Keratinocyte (primary cell): Measurements from ENCODE around the gene PALD1. TPM values are rescaled to one million over a fixed set of nuclear protein-coding genes. Genes with fewer than 3 reads are reported as not detected.

Experiments used
- DNase-seq: peaks from one replicate; pipeline ENCODE4 v3.0.0-alpha.2; 2011; ENCODE audit warnings: low read depth, missing footprints, low spot score
- FAIRE-seq: peaks from 2 replicates; lab custom pipeline; 2011; peaks lifted over from hg19 to GRCh38; lab: Jason Lieb, UNC
- H2AFZ ChIP-seq: 2 replicates; pipeline ENCODE4 v1.6.0; 2012; ENCODE audit warnings: low read length, control low read depth, inconsistent platforms; ENCODE audit not compliant: control insufficient read depth
- H3K27ac ChIP-seq: 2 replicates; pipeline ENCODE4 v1.5.1; 2011; ENCODE audit warnings: low read length; ENCODE audit not compliant: control insufficient read depth, insufficient read depth
- H3K27me3 ChIP-seq: 3 replicates; pipeline ENCODE4 v1.6.0; 2011; ENCODE audit warnings: low read length; ENCODE audit not compliant: control insufficient read depth, insufficient read depth; ENCODE audit errors: extremely low read depth
- H3K36me3 ChIP-seq, 2 experiments: 2 replicates in 1 of 2; 3 replicates in 1 of 2; pipeline ENCODE4 v1.5.1; 2011; ENCODE audit warnings: low read length in 2 of 2, mild to moderate bottlenecking in 1 of 2; ENCODE audit not compliant: control insufficient read depth in 2 of 2, insufficient read depth in 2 of 2; ENCODE audit errors: extremely low read depth in 1 of 2
- H3K4me1 ChIP-seq: 3 replicates; pipeline ENCODE4 v1.5.1; 2011; ENCODE audit warnings: low read length; ENCODE audit not compliant: control insufficient read depth, insufficient read depth; ENCODE audit errors: extremely low read depth
- H3K4me2 ChIP-seq: 3 replicates; pipeline ENCODE4 v1.6.0; 2011; ENCODE audit warnings: low read depth, low read length; ENCODE audit not compliant: control insufficient read depth, insufficient read depth; ENCODE audit errors: extremely low read depth
- H3K4me3 ChIP-seq, 3 experiments: fragments of 200-600 bp in 1 of 3; sonication (generic) in 1 of 3; 2 replicates in 2 of 3; 3 replicates in 1 of 3; pipeline ENCODE4 v1.5.1; 2011 to 2016; ENCODE audit warnings: low read length in 3 of 3, mild to moderate bottlenecking in 3 of 3, control low read depth in 2 of 3, inconsistent platforms in 1 of 3, low read depth in 1 of 3, mixed read lengths in 1 of 3, mixed run types in 1 of 3, moderate library complexity in 1 of 3; ENCODE audit not compliant: control insufficient read depth in 2 of 3, insufficient read depth in 2 of 3; ENCODE audit errors: extremely low read depth in 1 of 3
- H3K79me2 ChIP-seq: 2 replicates; pipeline ENCODE4 v1.6.0; 2012; ENCODE audit warnings: low read length; ENCODE audit not compliant: control insufficient read depth, insufficient read depth
- H3K9ac ChIP-seq: 3 replicates; pipeline ENCODE4 v1.6.0; 2011; ENCODE audit warnings: low read length; ENCODE audit not compliant: control insufficient read depth, insufficient read depth; ENCODE audit errors: extremely low read depth
- H3K9me1 ChIP-seq: 3 replicates; pipeline ENCODE4 v1.6.0; 2011; ENCODE audit warnings: low read length; ENCODE audit not compliant: control insufficient read depth, insufficient read depth; ENCODE audit errors: extremely low read depth
- H3K9me3 ChIP-seq: 2 replicates; pipeline ENCODE4 v1.5.1; 2012; ENCODE audit warnings: low read depth, low read length; ENCODE audit not compliant: control insufficient read depth
- H4K20me1 ChIP-seq: 3 replicates; pipeline ENCODE4 v1.6.0; 2011; ENCODE audit warnings: low read length; ENCODE audit not compliant: control insufficient read depth, insufficient read depth; ENCODE audit errors: extremely low read depth
- EZH2 ChIP-seq: IDR thresholded peaks from one replicate; pipeline ENCODE4 v1.6.1; 2012; ENCODE audit warnings: inconsistent platforms, mild to moderate bottlenecking, low read length, moderate library complexity
- dilution Hi-C: fragments of 300-500 bp; cut with MboI; formaldehyde crosslinking; loops from one replicate; pipeline ENCODE4 v1.7.0; 2020; ENCODE audit warnings: low sequenced_read_pairs; ENCODE audit not compliant: extremely low pct_ligation_motif_present
- polyA plus RNA-seq, 5 experiments: library from polyadenylated mRNA; depleted of rRNA in 3 of 5; stranded (reverse) in 3 of 5; stranded (forward) in 1 of 5; unstranded in 1 of 5; fragments of >200 nt; gene quantifications; 1 replicate in 1 of 5; 2 replicates in 3 of 5; 3 replicates in 1 of 5; pipeline versions ENCODE4 v1.2.1 to v1.2.3, GENCODE V29; 2011 to 2012; ENCODE audit warnings: missing spikeins in 2 of 5, low read depth in 1 of 5, low replicate concordance in 1 of 5
- TF ChIP-seq, protein P1 (sequence below), 3 experiments: IDR thresholded peaks in 1 of 3; conservative IDR thresholded peaks in 1 of 3; optimal IDR thresholded peaks in 1 of 3; 2 replicates in 2 of 3; 3 replicates in 1 of 3; pipeline versions ENCODE3 to v1.5.1; 2011; ENCODE audit warnings: low read length in 3 of 3, mild to moderate bottlenecking in 3 of 3, moderate library complexity in 2 of 3, control low read depth in 1 of 3, inconsistent platforms in 1 of 3; ENCODE audit not compliant: insufficient read depth in 2 of 3; ENCODE audit errors: extremely low read depth in 1 of 3

The PALD1 gene
- polyA plus RNA-seq, 1 donor (not counting 4 experiments of a cell fraction or from before 2014, with no cell fraction given), result 0.83 TPM

DNA sequence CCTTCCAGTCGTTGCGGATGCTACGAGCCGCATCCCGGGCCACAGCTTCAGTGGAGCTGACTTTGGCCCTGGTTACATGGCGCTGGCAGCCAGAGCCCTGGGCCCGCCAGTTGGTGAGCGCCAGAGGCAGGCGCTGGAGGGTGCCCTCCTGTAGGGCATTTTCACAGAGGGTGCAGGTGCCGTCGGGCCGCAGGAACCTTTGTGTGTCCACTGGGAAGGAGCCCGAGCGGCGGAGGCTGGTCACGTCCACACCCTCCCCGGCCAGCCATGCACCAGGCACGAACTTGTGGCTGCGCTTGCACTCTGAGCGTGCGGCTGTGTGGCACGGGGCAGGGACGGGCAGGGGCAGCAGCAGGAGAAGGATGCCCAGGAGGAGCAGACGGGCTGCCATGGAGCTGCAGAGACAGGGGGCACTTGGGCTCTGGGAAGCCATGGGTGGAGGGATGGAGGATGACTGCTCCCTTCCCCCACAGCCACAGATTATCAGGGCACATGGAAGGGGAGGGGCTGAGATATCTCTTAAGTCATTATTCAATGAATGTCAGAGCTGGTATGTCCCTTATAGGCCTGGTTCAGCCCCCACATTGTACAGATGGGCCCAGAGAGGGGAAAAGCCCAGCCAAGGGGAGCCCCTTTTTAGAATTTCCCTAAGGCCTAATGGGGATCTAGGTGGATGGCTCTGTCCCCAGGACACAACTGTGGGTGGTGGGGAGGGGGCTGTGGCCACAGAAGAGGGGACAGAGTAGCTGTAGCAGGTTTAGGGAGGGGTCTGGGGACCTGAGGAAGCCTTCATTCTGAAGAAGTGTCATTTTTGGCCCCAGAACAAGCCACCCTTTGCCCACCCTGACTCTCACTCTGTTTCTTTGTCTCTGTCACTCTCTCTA is 122.2 kb downstream of the PALD1 start:
- Histone ChIP-seq H3K4me3 (no peak overlapping the region), H2AFZ (no peak overlapping the region), H3K27ac (no peak overlapping the region), H3K9ac (no peak overlapping the region), H3K79me2 (no peaks in the 10 kb centered on the region), H3K4me2 (no peak overlapping the region), H3K9me1 (no peaks in the 10 kb centered on the region), H3K36me3 (no peaks in the 10 kb centered on the region), H3K4me1 (peaks cover 10% of the 10 kb centered on the region), H4K20me1 (no peaks in the 10 kb centered on the region), H3K9me3 (no peaks in the 10 kb centered on the region), H3K27me3 (no peaks in the 10 kb centered on the region)
- dilution Hi-C loops, result no loop called here
- FAIRE-seq (no peak), DNase-seq (no peak)
- TF ChIP-seq, protein P1, sequence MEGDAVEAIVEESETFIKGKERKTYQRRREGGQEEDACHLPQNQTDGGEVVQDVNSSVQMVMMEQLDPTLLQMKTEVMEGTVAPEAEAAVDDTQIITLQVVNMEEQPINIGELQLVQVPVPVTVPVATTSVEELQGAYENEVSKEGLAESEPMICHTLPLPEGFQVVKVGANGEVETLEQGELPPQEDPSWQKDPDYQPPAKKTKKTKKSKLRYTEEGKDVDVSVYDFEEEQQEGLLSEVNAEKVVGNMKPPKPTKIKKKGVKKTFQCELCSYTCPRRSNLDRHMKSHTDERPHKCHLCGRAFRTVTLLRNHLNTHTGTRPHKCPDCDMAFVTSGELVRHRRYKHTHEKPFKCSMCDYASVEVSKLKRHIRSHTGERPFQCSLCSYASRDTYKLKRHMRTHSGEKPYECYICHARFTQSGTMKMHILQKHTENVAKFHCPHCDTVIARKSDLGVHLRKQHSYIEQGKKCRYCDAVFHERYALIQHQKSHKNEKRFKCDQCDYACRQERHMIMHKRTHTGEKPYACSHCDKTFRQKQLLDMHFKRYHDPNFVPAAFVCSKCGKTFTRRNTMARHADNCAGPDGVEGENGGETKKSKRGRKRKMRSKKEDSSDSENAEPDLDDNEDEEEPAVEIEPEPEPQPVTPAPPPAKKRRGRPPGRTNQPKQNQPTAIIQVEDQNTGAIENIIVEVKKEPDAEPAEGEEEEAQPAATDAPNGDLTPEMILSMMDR (optimal IDR thresholded peaks at IDR 0.05 in 1 of 3, IDR thresholded peaks at IDR 0.05 in 1 of 3, conservative IDR thresholded peaks at IDR 0.05 in 1 of 3; ENCODE audit: extremely low read depth in 1 of 3, insufficient read depth in 2 of 3, low read length in 3 of 3), result no peak
- no peak for TF ChIP-seq EZH2

DNA sequence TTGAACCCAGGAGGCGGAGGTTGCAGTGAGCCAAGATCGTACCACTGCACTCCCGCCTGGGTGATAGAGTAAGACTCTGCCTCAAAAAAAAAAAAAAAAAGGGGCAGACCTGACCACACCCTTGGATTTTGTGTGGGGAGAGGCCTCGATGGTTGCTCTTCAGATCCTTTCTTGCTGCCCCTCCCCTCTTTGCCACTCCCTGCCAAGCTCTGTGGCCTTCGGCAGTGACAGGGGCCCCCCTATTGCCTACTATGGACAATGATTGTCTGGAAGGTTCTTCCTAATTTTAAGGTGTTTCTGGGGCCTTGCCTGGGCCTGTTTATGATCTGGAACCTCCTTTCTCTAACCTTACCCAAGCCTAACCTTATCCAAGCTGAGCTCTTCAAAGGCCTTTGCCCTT is 123.2 kb downstream of the PALD1 start:
- no peak overlapping the region for H3K4me3 ChIP-seq
- no peak for DNase-seq

More for the DNA sequence above, 123.2 kb downstream of the PALD1 start:
- Histone ChIP-seq H2AFZ (no peak overlapping the region), H3K9ac (no peak overlapping the region), H4K20me1 (no peaks in the 10 kb centered on the region), H3K27me3 (no peaks in the 10 kb centered on the region), H3K27ac (no peak overlapping the region), H3K79me2 (no peaks in the 10 kb centered on the region), H3K4me1 (peaks cover 10% of the 10 kb centered on the region), H3K4me2 (no peak overlapping the region), H3K9me3 (no peaks in the 10 kb centered on the region), H3K36me3 (no peaks in the 10 kb centered on the region), H3K9me1 (no peaks in the 10 kb centered on the region)
- TF ChIP-seq, protein P1 (optimal IDR thresholded peaks at IDR 0.05 in 1 of 3, IDR thresholded peaks at IDR 0.05 in 1 of 3, conservative IDR thresholded peaks at IDR 0.05 in 1 of 3; ENCODE audit: extremely low read depth in 1 of 3, insufficient read depth in 2 of 3, low read length in 3 of 3), result no peak
- no peak for TF ChIP-seq EZH2
- FAIRE-seq, result no peak
- dilution Hi-C loops, result no loop called here
